ENCODE results near the gene KCNJ6.

Gene KCNJ6

DNA sequence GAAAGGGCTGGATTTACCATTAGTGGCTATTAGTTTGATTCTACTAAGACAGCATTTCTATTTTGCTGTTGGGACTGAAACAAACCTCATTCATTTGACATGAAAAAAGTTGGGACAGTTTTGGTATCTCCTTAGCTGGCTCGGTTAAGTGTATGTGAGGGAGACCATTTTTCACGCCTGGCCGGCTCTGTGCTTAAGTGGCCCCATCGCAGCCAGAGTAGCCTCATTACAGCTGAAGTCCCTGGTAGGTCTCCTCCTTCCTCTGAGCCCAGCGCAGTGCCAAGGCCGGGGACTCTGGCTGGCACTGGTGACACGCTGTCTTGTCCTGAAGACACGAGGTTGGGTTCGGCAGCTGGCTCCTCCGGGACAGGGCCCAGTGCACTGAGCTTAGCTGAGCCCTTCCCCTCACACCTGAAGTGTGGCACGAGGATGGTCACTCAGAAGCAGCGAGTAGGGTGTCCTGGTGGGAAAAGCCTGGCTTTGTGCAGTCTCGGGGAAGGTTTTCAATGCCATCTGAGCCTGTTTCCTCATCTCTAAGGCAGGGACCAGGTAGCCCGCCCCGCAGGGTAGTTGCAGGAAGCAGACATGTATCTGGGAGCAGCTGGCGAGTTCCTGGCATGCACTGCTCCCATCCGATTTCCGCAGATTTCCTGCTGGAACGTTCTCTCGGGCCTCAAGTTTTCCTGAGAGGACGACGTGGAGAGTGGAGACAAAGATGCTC is 353.2 kb downstream of the KCNJ6 start:
- no peak for DNase-seq

GRCh38 chr21:37561941-37562919 is 354.0 kb downstream of the KCNJ6 start:
- no peak for DNase-seq

DNA sequence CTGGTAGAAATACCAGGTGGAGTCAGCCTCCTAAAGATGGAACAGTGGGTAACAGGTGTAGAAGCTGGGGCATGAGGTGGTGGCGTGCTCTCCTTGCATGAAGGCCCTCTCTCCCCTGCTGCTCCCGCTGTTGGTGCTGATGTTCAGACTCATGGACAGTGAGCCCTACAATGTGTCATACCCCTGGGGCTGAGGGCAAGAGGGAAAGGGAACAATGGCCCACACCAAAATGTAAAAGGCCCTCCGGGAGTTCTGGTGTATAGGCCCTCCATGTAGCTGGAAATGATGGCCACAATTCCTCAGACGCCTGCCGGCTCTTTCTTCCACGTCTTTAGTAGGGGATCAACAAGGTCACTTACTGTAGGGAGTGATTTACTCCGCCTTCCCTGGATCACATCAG is 354.8 kb downstream of the KCNJ6 start:
- no peak for DNase-seq

GRCh38 chr21:37560385-37560784 is 355.9 kb downstream of the KCNJ6 start:
- no peak for DNase-seq

- no peak for DNase-seq
Observed at GRCh38 chr21:37558676-37559211, 357.5 kb downstream of the KCNJ6 start.

Data from SHP77 treated with DMSO at 0.1 percent for 48 hours (cell line).